Osteoblast (primary cell): ENCODE measurements around the gene BCAS3. TPM values are rescaled to one million over a fixed set of nuclear protein-coding genes. Genes with fewer than 3 reads are reported as not detected.

Source experiments
- DNase-seq: peaks from one replicate; pipeline ENCODE4 v3.0.0; 2011; ENCODE audit warnings: low spot score, mixed read lengths; ENCODE audit not compliant: insufficient read length; ENCODE audit errors: missing footprints
- H2AFZ ChIP-seq: 2 replicates; pipeline ENCODE4 v1.6.0; 2011; ENCODE audit warnings: mild to moderate bottlenecking, low read length
- H3K27ac ChIP-seq: 2 replicates; pipeline ENCODE4 v1.5.1; 2011; ENCODE audit warnings: mild to moderate bottlenecking, low read depth, low read length, moderate library complexity
- H3K27me3 ChIP-seq: 2 replicates; pipeline ENCODE4 v1.6.0; 2012; ENCODE audit warnings: mild to moderate bottlenecking, control low read depth, inconsistent platforms, low read length, moderate library complexity; ENCODE audit not compliant: insufficient read depth
- H3K36me3 ChIP-seq: 2 replicates; pipeline ENCODE4 v1.5.1; 2011; ENCODE audit warnings: mild to moderate bottlenecking, low read length, control low read depth, moderate library complexity; ENCODE audit not compliant: insufficient read depth
- H3K4me1 ChIP-seq: 2 replicates; pipeline ENCODE4 v1.5.1; 2011; ENCODE audit warnings: mild to moderate bottlenecking, low read length, control low read depth, moderate library complexity; ENCODE audit not compliant: insufficient read depth
- H3K4me2 ChIP-seq: 2 replicates; pipeline ENCODE4 v1.6.0; 2011; ENCODE audit warnings: mild to moderate bottlenecking, low read length; ENCODE audit not compliant: insufficient read depth
- H3K4me3 ChIP-seq: fragments of 200-600 bp; sonication (generic); 3 replicates; pipeline ENCODE4 v1.5.1; 2012; ENCODE audit warnings: mild to moderate bottlenecking, low read length, inconsistent platforms; ENCODE audit not compliant: insufficient read depth
- H3K79me2 ChIP-seq: 2 replicates; pipeline ENCODE4 v1.6.0; 2012; ENCODE audit warnings: mild to moderate bottlenecking, low read length, control low read depth, inconsistent platforms; ENCODE audit not compliant: insufficient read depth
- H3K9me3 ChIP-seq: 2 replicates; pipeline ENCODE4 v1.5.1; 2011; ENCODE audit warnings: low read depth, low read length, control low read depth
- H4K20me1 ChIP-seq: 2 replicates; pipeline ENCODE4 v1.6.0; 2012; ENCODE audit warnings: mild to moderate bottlenecking, low read length, control low read depth; ENCODE audit not compliant: insufficient read depth
- CTCF ChIP-seq: IDR thresholded peaks from 2 replicates; pipeline ENCODE4 v1.5.1; 2011; ENCODE audit warnings: mild to moderate bottlenecking, low read depth, low read length, moderate library complexity; ENCODE audit errors: extremely low read depth
- total RNA-seq: library from RNA; depleted of rRNA; stranded (reverse); fragments of >200 nt; gene quantifications from 2 replicates; pipeline ENCODE4 v1.2.3, GENCODE V29; 2012

Gene BCAS3
- total RNA-seq, 1 donor = 31.5 TPM

- no peak overlapping the region for H3K4me3 ChIP-seq
- no peak overlapping the region for H3K27ac ChIP-seq
- H3K9me3 ChIP-seq = no peaks in the 10 kb centered on the region
- no peak overlapping the region for H2AFZ ChIP-seq
- no peaks in the 10 kb centered on the region for H3K4me1 ChIP-seq
- TF ChIP-seq CTCF = no peak
- H4K20me1 ChIP-seq = no peaks in the 10 kb centered on the region
- no peak overlapping the region for H3K4me2 ChIP-seq
- no peak for DNase-seq
- H3K79me2 ChIP-seq = no peaks in the 10 kb centered on the region
- no peaks in the 10 kb centered on the region for H3K36me3 ChIP-seq
- no peaks in the 10 kb centered on the region for H3K27me3 ChIP-seq
Observed at GRCh38 chr17:61368832-61369450, 691.3 kb downstream of the BCAS3 start.

- Histone ChIP-seq H3K4me2 (no peak overlapping the region), H3K9me3 (no peaks in the 10 kb centered on the region), H3K4me1 (no peaks in the 10 kb centered on the region), H2AFZ (no peak overlapping the region), H3K36me3 (no peaks in the 10 kb centered on the region), H3K27me3 (no peaks in the 10 kb centered on the region), H4K20me1 (no peaks in the 10 kb centered on the region), H3K27ac (no peak overlapping the region), H3K79me2 (no peaks in the 10 kb centered on the region), H3K4me3 (no peak overlapping the region)
- no peak for TF ChIP-seq CTCF
- no peak for DNase-seq
Observed at GRCh38 chr17:61369751-61370150, 692.1 kb downstream of the BCAS3 start.

- H3K79me2 ChIP-seq = no peaks in the 10 kb centered on the region
- H3K4me3 ChIP-seq = no peak overlapping the region
- H3K9me3 ChIP-seq = no peaks in the 10 kb centered on the region
- TF ChIP-seq CTCF = no peak
- H3K36me3 ChIP-seq = no peaks in the 10 kb centered on the region
- no peak for DNase-seq
- no peak overlapping the region for H3K27ac ChIP-seq
- H3K4me2 ChIP-seq = no peak overlapping the region
- H3K27me3 ChIP-seq = no peaks in the 10 kb centered on the region
- no peaks in the 10 kb centered on the region for H3K4me1 ChIP-seq
- no peaks in the 10 kb centered on the region for H4K20me1 ChIP-seq
- H2AFZ ChIP-seq = no peak overlapping the region
Observed at GRCh38 chr17:61371179-61371578, 693.5 kb downstream of the BCAS3 start.

GRCh38 chr17:61371606-61372005 lies 694.0 kb downstream of the BCAS3 start:
- H3K27me3 ChIP-seq = no peaks in the 10 kb centered on the region
- H3K4me3 ChIP-seq = no peak overlapping the region
- no peaks in the 10 kb centered on the region for H3K79me2 ChIP-seq
- no peaks in the 10 kb centered on the region for H3K4me1 ChIP-seq
- H3K36me3 ChIP-seq = no peaks in the 10 kb centered on the region
- no peak for DNase-seq
- no peaks in the 10 kb centered on the region for H4K20me1 ChIP-seq
- H2AFZ ChIP-seq = no peak overlapping the region
- no peaks in the 10 kb centered on the region for H3K9me3 ChIP-seq
- H3K27ac ChIP-seq = no peak overlapping the region
- no peak for TF ChIP-seq CTCF
- H3K4me2 ChIP-seq = no peak overlapping the region
